K562 (cell line): ENCODE data around the gene BRSK1. TPM values are rescaled to one million over a fixed set of nuclear protein-coding genes. Genes with fewer than 3 reads are reported as not detected.

Source experiments
- ATAC-seq: fragments of 200-7000 bp; cut with Tn5 transposase; 3 replicates; pipeline ENCODE4 v1.9.1; 2020; ENCODE audit warnings: moderate library complexity
- BruUV-seq: library from RNA; stranded (reverse); fragments of 400-500 nt; replicated peaks from 2 replicates; lab custom pipeline; 2021; lab: Mats Ljungman, UMichigan
- CTCF ChIA-PET: fragments of 300-600 bp; formaldehyde crosslinking; extraction: SDS; loops from one replicate; lab custom pipeline; 2021; ENCODE audit warnings: low intra/inter-chr PET ratio; lab: Yijun Ruan, JAX
- POLR2A ChIA-PET: fragments of 300-600, 350-650 bp; sonication (Branson Sonifier 250); formaldehyde crosslinking; extraction: SDS; loops from one replicate; lab custom pipeline; 2021; ENCODE audit warnings: antibody characterized with exemption, inconsistent platforms; lab: Yijun Ruan, JAX
- DNase-seq, 4 experiments: peaks; one replicate each; pipeline versions ENCODE4 v3.0.0 to v3.0.0-alpha.2; 2011 to 2018; ENCODE audit warnings: low spot score in 3 of 4, mixed read lengths in 3 of 4; ENCODE audit errors: extremely low read depth in 1 of 4
- FAIRE-seq: peaks from 2 replicates; lab custom pipeline; 2011; peaks lifted over from hg19 to GRCh38; lab: Jason Lieb, UNC
- H2AFZ ChIP-seq: 2 replicates; pipeline ENCODE4 v1.6.0; 2011; ENCODE audit warnings: low read depth, low read length, control low read depth, inconsistent platforms
- H3K27ac ChIP-seq: fragments of 200-600 bp; 3 replicates; pipeline ENCODE4 v1.8.0; 2011; ENCODE audit warnings: low read depth, mild to moderate bottlenecking, control low read depth, inconsistent platforms, low read length, moderate library complexity, mixed read lengths; ENCODE audit errors: extremely low read depth
- H3K27me3 ChIP-seq, 2 experiments: fragments of 300-600 bp in 1 of 2; 2 replicates in 1 of 2; 3 replicates in 1 of 2; pipeline versions ENCODE4 v1.6.0 to v1.8.0; 2011; ENCODE audit warnings: inconsistent platforms in 2 of 2, low read length in 2 of 2, mild to moderate bottlenecking in 1 of 2, mixed read lengths in 1 of 2, moderate library complexity in 1 of 2; ENCODE audit not compliant: control insufficient read depth in 2 of 2, insufficient read depth in 2 of 2
- H3K36me3 ChIP-seq: fragments of 300-600 bp; 3 replicates; pipeline ENCODE4 v1.8.0; 2011; ENCODE audit warnings: mild to moderate bottlenecking, low read length, inconsistent platforms; ENCODE audit not compliant: control insufficient read depth, insufficient read depth
- H3K4me1 ChIP-seq, 2 experiments: fragments of 200-600 bp in 1 of 2; replicated peaks in 1 of 2; 2 replicates in 1 of 2; 3 replicates in 1 of 2; pipeline versions ENCODE4 v1.5.1 to v1.8.0; 2011; ENCODE audit warnings: inconsistent platforms in 2 of 2, low read length in 2 of 2, mild to moderate bottlenecking in 1 of 2, mixed read lengths in 1 of 2, moderate library complexity in 1 of 2; ENCODE audit not compliant: control insufficient read depth in 2 of 2, insufficient read depth in 2 of 2
- H3K4me2 ChIP-seq: 2 replicates; pipeline ENCODE4 v1.6.1; 2011; ENCODE audit warnings: low read length, control low read depth, inconsistent platforms, mixed read lengths; ENCODE audit not compliant: insufficient read depth
- H3K4me3 ChIP-seq: fragments of 200-600 bp; sonication (generic), shearing (Covaris generic); 2 replicates; pipeline ENCODE4 v1.5.1; 2016; ENCODE audit warnings: control low read depth, inconsistent platforms
- H3K79me2 ChIP-seq: fragments of 200-600 bp; 3 replicates; pipeline ENCODE4 v1.8.0; 2011; ENCODE audit warnings: low read length, inconsistent platforms; ENCODE audit not compliant: control insufficient read depth, insufficient read depth
- H3K9ac ChIP-seq, 2 experiments: 2 replicates each; pipeline versions ENCODE4 v1.6.0 to v1.6.1; 2011; ENCODE audit warnings: low read depth in 2 of 2, low read length in 2 of 2, control low read depth in 1 of 2, inconsistent platforms in 1 of 2, mild to moderate bottlenecking in 1 of 2, mixed read lengths in 1 of 2; ENCODE audit not compliant: insufficient read depth in 1 of 2
- H3K9me1 ChIP-seq: one replicate; pipeline ENCODE4 v1.6.0; 2011; ENCODE audit warnings: inconsistent platforms, mild to moderate bottlenecking, low read length, moderate library complexity; ENCODE audit not compliant: control insufficient read depth, insufficient read depth
- H3K9me3 ChIP-seq: replicated peaks from 2 replicates; pipeline ENCODE4 v1.5.1; 2011; ENCODE audit warnings: low read depth, low read length, inconsistent platforms; ENCODE audit not compliant: control insufficient read depth, insufficient read depth
- H4K20me1 ChIP-seq: replicated peaks from 2 replicates; pipeline ENCODE4 v1.6.1; 2011; ENCODE audit warnings: low read length, inconsistent platforms, mixed read lengths; ENCODE audit not compliant: control insufficient read depth, insufficient read depth
- BRD9 ChIP-seq: fragments of 450-650 bp; IDR thresholded peaks from 2 replicates; pipeline ENCODE4 v1.6.1; 2018; ENCODE audit warnings: low read depth; ENCODE audit not compliant: partially characterized antibody
- CREM ChIP-seq: IDR thresholded peaks from 2 replicates; pipeline ENCODE4 v1.6.1; 2014; ENCODE audit warnings: antibody characterized with exemption, low read depth
- MTA2 ChIP-seq: fragments of 450-650 bp; IDR thresholded peaks from 2 replicates; pipeline ENCODE4 v1.6.1; 2016; ENCODE audit warnings: low read depth
- SP1 ChIP-seq: sonication (generic); formaldehyde crosslinking; IDR thresholded peaks from 2 replicates; pipeline ENCODE4 v1.8.1; 2022; ENCODE audit warnings: mild to moderate bottlenecking, missing genetic modification reagents
- TBP ChIP-seq: optimal IDR thresholded peaks from 2 replicates; pipeline ENCODE3; 2011; ENCODE audit warnings: low read depth, low read length, improper control_type of control experiment
- WGBS: fragments of 100-300 bp; shearing (Covaris generic); methylation state at CpG from one replicate; pipeline ENCODE4 v1.1.6; 2016; ENCODE audit warnings: low coverage, mixed read lengths; ENCODE audit not compliant: insufficient coverage; ENCODE audit errors: missing lambda C conversion rate; 5-methylcytosine and 5-hydroxymethylcytosine counted together
- in situ Hi-C: fragments of 300-500 bp; cut with MboI; formaldehyde crosslinking; loops from 4 replicates; pipeline ENCODE4 v1.15.0; 2018; ENCODE audit warnings: inconsistent platforms, mixed read lengths
- intact Hi-C: fragments of 100-400 bp; cut with micrococcal nuclease; formaldehyde crosslinking; loops from 2 replicates; pipeline ENCODE4 v1.14.2; 2022
- polyA plus RNA-seq, 8 experiments: library from polyadenylated mRNA; depleted of rRNA in 4 of 8; stranded (reverse) in 5 of 8; unstranded in 3 of 8; fragments of >200 nt; fragmentation: Nextera tagmentation in 2 of 8; fragmentation: Illumina TruSeq in 1 of 8; extraction: Ambion mirVana in 2 of 8; extraction: Trizol in 1 of 8; gene quantifications; 2 replicates each; pipeline versions ENCODE4 v1.2.1 to v1.2.3, GENCODE V29; 2011 to 2014; ENCODE audit warnings: inconsistent platforms in 1 of 8, missing spikeins in 1 of 8
- total RNA-seq, 7 experiments: library from RNA; depleted of rRNA in 6 of 7; stranded (reverse); fragments of >200 nt in 6 of 7; fragmentation: Illumina TruSeq in 2 of 7; extraction: Trizol in 2 of 7; gene quantifications; 2 replicates each; pipeline versions ENCODE4 v1.2.1 to v1.2.3, GENCODE V29; 2011 to 2021; ENCODE audit warnings: low replicate concordance in 1 of 7
- TF ChIP-seq, protein P1 (sequence below), 2 experiments: fragments of 450-650 bp; formaldehyde crosslinking in 1 of 2; IDR thresholded peaks; 2 replicates each; pipeline versions ENCODE4 v1.4.0 to v1.6.1; 2014 to 2020; ENCODE audit warnings: mild to moderate bottlenecking in 2 of 2, borderline replicate concordance in 1 of 2, low read depth in 1 of 2
- TF ChIP-seq, protein P2 (sequence below): fragments of 450-650 bp; IDR thresholded peaks from 2 replicates; pipeline ENCODE4 v1.7.1; 2018; ENCODE audit warnings: mild to moderate bottlenecking, low read depth; ENCODE audit not compliant: partially characterized antibody

Gene BRSK1
- total and polyA plus RNA-seq, 9 of the 15 experiments (the other 6 are each of a cell fraction or from before 2014, with no cell fraction given) = 1.7 to 9.3 (median 3.8) TPM; not detected in 2

DNA sequence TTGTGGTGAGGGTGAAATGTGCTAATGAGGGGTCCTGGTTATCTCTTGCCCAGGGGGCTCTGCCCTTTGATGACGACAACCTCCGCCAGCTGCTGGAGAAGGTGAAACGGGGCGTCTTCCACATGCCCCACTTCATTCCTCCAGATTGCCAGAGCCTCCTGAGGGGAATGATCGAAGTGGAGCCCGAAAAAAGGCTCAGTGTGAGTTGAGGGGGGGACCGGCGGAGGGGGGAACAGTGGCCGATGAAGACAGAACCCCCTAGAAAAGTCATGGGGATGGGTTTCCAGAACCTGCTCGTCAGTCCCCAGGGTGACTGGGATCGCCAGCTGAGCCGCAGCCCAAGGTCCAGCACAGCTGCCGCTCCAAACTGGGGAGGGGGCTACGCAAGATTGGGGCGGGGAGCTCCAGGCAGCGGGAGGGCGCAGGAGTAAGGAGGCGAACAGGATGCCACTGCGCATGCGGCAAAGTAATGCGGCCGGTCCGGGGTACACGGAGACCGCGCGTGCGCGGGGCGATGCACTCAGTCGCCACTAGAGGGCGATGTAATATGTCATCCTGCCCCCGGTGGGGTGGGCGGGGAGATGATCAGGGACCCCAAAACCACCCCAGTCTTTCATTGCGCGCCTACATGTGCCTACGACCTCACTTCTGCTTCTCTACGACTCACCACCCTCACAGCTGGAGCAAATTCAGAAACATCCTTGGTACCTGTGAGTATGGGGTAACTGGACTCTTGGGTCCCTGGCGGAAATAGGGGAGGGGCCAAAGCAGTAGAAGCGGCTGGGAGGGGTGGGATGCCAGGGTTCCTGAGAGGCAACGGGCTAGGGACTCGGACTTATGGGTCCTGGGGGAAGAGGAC is 17.9 kb downstream of the BRSK1 start:
- ATAC-seq = peak; percentile 83
- DNase-seq = peak; percentile 94 to 99 (median 99)
- H3K9ac ChIP-seq = peak overlapping the region; percentile 51 to 88
- BruUV-seq = no TSS peak
- H3K27me3 ChIP-seq = no peaks in the 10 kb centered on the region
- WGBS = 15% methylated on average over 29 of the region's 42 CpGs
- peak overlapping the region; percentile 50 for H3K27ac ChIP-seq
- peaks cover 5% of the 10 kb centered on the region; the same call in 1 of the 3 replicates for H3K36me3 ChIP-seq
- intact Hi-C loops = loop anchor here (5.0 kb wide), 2 partner anchors 36 to 86 kb away; partner anchors contain the start of genes KMT5C and RPL28
- no peaks in the 10 kb centered on the region; the same call in 1 of the 2 replicates for H3K9me3 ChIP-seq
- no peaks in the 10 kb centered on the region for H3K79me2 ChIP-seq
- H3K9me1 ChIP-seq = no peaks in the 10 kb centered on the region
- peak; percentile 81 for FAIRE-seq
- peak overlapping the region; percentile 81 for H3K4me2 ChIP-seq
- H4K20me1 ChIP-seq = no peaks in the 10 kb centered on the region
- in situ Hi-C loops = no loop called here
- ChIA-PET POLR2A (interaction anchor here (0.6 to 2.0 kb wide), 9 partner anchors 13 to 106 kb away, joined by 3 to 11 read pairs (median 3); partner anchors contain the start of genes PPP6R1 and UBE2S), CTCF (interaction anchor here (0.7 kb wide), 1 partner anchor 165 kb away, joined by 3 read pairs; no protein-coding TSS in a partner anchor)
- peaks cover 17 to 57% of the 10 kb centered on the region in 2 experiments; a peak in 4 of 5 replicates for H3K4me1 ChIP-seq
- peak overlapping the region; percentile 41 for H3K4me3 ChIP-seq
- peak overlapping the region; percentile 94 for H2AFZ ChIP-seq
- TF ChIP-seq, protein P1, sequence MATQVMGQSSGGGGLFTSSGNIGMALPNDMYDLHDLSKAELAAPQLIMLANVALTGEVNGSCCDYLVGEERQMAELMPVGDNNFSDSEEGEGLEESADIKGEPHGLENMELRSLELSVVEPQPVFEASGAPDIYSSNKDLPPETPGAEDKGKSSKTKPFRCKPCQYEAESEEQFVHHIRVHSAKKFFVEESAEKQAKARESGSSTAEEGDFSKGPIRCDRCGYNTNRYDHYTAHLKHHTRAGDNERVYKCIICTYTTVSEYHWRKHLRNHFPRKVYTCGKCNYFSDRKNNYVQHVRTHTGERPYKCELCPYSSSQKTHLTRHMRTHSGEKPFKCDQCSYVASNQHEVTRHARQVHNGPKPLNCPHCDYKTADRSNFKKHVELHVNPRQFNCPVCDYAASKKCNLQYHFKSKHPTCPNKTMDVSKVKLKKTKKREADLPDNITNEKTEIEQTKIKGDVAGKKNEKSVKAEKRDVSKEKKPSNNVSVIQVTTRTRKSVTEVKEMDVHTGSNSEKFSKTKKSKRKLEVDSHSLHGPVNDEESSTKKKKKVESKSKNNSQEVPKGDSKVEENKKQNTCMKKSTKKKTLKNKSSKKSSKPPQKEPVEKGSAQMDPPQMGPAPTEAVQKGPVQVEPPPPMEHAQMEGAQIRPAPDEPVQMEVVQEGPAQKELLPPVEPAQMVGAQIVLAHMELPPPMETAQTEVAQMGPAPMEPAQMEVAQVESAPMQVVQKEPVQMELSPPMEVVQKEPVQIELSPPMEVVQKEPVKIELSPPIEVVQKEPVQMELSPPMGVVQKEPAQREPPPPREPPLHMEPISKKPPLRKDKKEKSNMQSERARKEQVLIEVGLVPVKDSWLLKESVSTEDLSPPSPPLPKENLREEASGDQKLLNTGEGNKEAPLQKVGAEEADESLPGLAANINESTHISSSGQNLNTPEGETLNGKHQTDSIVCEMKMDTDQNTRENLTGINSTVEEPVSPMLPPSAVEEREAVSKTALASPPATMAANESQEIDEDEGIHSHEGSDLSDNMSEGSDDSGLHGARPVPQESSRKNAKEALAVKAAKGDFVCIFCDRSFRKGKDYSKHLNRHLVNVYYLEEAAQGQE (IDR thresholded peaks at IDR 0.05; ENCODE audit: borderline replicate concordance) = peak; percentile 64; the same call in 1 of the 2 replicates
- TF ChIP-seq, protein P1 (CRISPR knock-in tag; IDR thresholded peaks at IDR 0.05; ENCODE audit: low read depth) = no peak
- TF ChIP-seq CREM = no peak
- TF ChIP-seq TBP = peak; percentile 56
- TF ChIP-seq MTA2 = peak; percentile 46; the same call in 1 of the 2 replicates
- peak; percentile 62; the same call in 1 of the 2 replicates for TF ChIP-seq SP1
- TF ChIP-seq, protein P2, sequence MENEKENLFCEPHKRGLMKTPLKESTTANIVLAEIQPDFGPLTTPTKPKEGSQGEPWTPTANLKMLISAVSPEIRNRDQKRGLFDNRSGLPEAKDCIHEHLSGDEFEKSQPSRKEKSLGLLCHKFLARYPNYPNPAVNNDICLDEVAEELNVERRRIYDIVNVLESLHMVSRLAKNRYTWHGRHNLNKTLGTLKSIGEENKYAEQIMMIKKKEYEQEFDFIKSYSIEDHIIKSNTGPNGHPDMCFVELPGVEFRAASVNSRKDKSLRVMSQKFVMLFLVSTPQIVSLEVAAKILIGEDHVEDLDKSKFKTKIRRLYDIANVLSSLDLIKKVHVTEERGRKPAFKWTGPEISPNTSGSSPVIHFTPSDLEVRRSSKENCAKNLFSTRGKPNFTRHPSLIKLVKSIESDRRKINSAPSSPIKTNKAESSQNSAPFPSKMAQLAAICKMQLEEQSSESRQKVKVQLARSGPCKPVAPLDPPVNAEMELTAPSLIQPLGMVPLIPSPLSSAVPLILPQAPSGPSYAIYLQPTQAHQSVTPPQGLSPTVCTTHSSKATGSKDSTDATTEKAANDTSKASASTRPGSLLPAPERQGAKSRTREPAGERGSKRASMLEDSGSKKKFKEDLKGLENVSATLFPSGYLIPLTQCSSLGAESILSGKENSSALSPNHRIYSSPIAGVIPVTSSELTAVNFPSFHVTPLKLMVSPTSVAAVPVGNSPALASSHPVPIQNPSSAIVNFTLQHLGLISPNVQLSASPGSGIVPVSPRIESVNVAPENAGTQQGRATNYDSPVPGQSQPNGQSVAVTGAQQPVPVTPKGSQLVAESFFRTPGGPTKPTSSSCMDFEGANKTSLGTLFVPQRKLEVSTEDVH = peak; percentile 28
- TF ChIP-seq BRD9 = peak; percentile 80
